Adrenal gland (tissue), 19 donors: ENCODE data around the gene VSTM2A. TPM values are rescaled to one million over a fixed set of nuclear protein-coding genes. Genes with fewer than 3 reads are reported as not detected.
A peak's percentile ranks its signal among the peaks of the same experiment; 100 is the strongest.
"Not testable (repeated sequence)": the region's sequence is repeated elsewhere in the genome, so short reads cannot be mapped to it uniquely, and the experiment has no call there.

Experiments used
- DNase-seq, 7 donors: peaks; one replicate each; pipeline ENCODE4 v3.0.0-alpha.2; 2019 to 2020
- H3K27ac ChIP-seq, 5 donors: fragments of 200-600 bp; sonication (generic) in 4 of 5; 1 replicate in 3 of 5; 2 replicates in 2 of 5; pipeline versions ENCODE4 v1.5.1 to v1.8.0; 2016 to 2020; ENCODE audit warnings: mild to moderate bottlenecking in 1 of 5
- H3K27me3 ChIP-seq: fragments of 200-600 bp; 2 replicates; pipeline ENCODE4 v1.8.0; 2021
- H3K36me3 ChIP-seq, 2 donors: fragments of 200-600 bp; replicated peaks in 1 of 2; 1 replicate in 1 of 2; 2 replicates in 1 of 2; pipeline versions ENCODE4 v1.5.1 to v1.8.0; 2018 to 2022
- H3K4me1 ChIP-seq, 2 donors: fragments of 200-600 bp; replicated peaks in 1 of 2; 1 replicate in 1 of 2; 2 replicates in 1 of 2; pipeline versions ENCODE4 v1.5.1 to v1.8.0; 2018 to 2021
- H3K4me3 ChIP-seq, 4 donors: fragments of 200-600 bp; sonication (generic) in 3 of 4; one replicate each; pipeline ENCODE4 v1.5.1; 2016 to 2018
- H3K9me3 ChIP-seq, 3 donors: fragments of 200-600 bp; sonication (generic) in 1 of 3; replicated peaks in 1 of 3; 1 replicate in 2 of 3; 2 replicates in 1 of 3; pipeline versions ENCODE4 v1.5.1 to v1.8.0; 2016 to 2021
- POLR2A ChIP-seq, 2 donors: fragments of 450-650 bp; IDR thresholded peaks; one replicate each; pipeline ENCODE4 v1.6.1; 2017; ENCODE audit warnings: antibody characterized with exemption in 2 of 2, mild to moderate bottlenecking in 2 of 2, moderate library complexity in 1 of 2
- WGBS, 4 donors: extraction: QIAGEN DNeasy Blood & Tissue Kit in 2 of 4; methylation state at CpG; one replicate each; pipeline versions ENCODE4 v1.1.5 to v1.1.7; 2013 to 2017; 5-methylcytosine and 5-hydroxymethylcytosine counted together
- intact Hi-C, 2 donors: fragments of 100-400 bp; cut with DNase I; formaldehyde crosslinking; loops; one replicate each; pipeline versions ENCODE4 v1.14.1 to v1.15.0; 2022 to 2023
- long read RNA-seq, 10 donors: library from polyadenylated mRNA in 3 of 10; unstranded in 2 of 10; stranded (forward) in 1 of 10; transcript quantifications; one replicate each; pipeline ENCODE4 v2.0.0 and lab custom pipeline, GENCODE V29; 2021 to 2026
- polyA plus RNA-seq, 3 donors: library from polyadenylated mRNA; stranded (reverse); fragments of 200-250 nt in 2 of 3; fragments of 350-450 nt in 1 of 3; fragmentation: Illumina TruSeq in 1 of 3; extraction: RNeasy Lipid Tissue Mini Kit (QIAGEN cat#74804) in 1 of 3; gene quantifications; one replicate each; pipeline ENCODE4 v1.2.3, GENCODE V29; 2013 to 2014
- total RNA-seq, 9 donors: library from RNA; depleted of rRNA in 4 of 9; stranded (reverse); fragments of >200 nt in 4 of 9; fragments of 120-200 nt in 1 of 9; fragmentation: NEBNext Ultra II Directional in 1 of 9; extraction: Animal tissue kit (Norgen Biotek cat#: 25700) in 1 of 9; gene quantifications; one replicate each; pipeline versions ENCODE4 v1.1.0 to v1.2.4, GENCODE V29; 2013 to 2023
- TF ChIP-seq, protein P1 (sequence below), 6 experiments: fragments of 450-650 bp in 4 of 6; fragments of 200-600 bp in 2 of 6; sonication (generic) in 1 of 6; IDR thresholded peaks; 1 replicate in 5 of 6; 2 replicates in 1 of 6; pipeline versions ENCODE4 v1.5.1 to v1.8.0; 2016 to 2021; ENCODE audit warnings: antibody characterized with exemption in 6 of 6, mild to moderate bottlenecking in 2 of 6, moderate library complexity in 1 of 6
- donor health status: healthy with polysubstance abuse.
- donor health status: Bipolar disorder and iron deficiency.
- donor health status: DM: yes; HTN: yes; CAD: no.
- donor health status: DM: no; HTN: no; CAD: no.
- donor health status: DM: no; HTN: no; CAD: no.
- donor health status: DM: yes; HTN: yes; CAD: no.

The VSTM2A gene, protein sequence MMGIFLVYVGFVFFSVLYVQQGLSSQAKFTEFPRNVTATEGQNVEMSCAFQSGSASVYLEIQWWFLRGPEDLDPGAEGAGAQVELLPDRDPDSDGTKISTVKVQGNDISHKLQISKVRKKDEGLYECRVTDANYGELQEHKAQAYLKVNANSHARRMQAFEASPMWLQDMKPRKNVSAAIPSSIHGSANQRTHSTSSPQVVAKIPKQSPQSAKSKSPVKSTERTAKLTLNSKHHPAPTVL
- total RNA-seq (10 to 100 TPM in 2 of 9 donors, 1 to 10 TPM in 2, under 1 TPM in 2, not detected in 3; 0.52 to 16.7 (median 7.6) TPM), polyA plus RNA-seq (1 to 10 TPM; 1.5 to 7.9 (median 6.9) TPM)
- long read RNA-seq, donor 1 = 0 reads
- long read RNA-seq, donor 2, partial matches to known transcripts = 0 of 1 reads
- long read RNA-seq, donor 2, other reads (novel, unspliced or antisense) = 0 of 1 reads
- long read RNA-seq, donor 3, partial matches to known transcripts = 0 of 1 reads
- long read RNA-seq, donor 3, other reads (novel, unspliced or antisense) = 0 of 1 reads
- long read RNA-seq, donor 4 = 0 reads
- long read RNA-seq, donor 5 = 0 reads
- long read RNA-seq, donor 6, partial matches to known transcripts = 0 of 4 reads
- long read RNA-seq, donor 6, other reads (novel, unspliced or antisense) = 0 of 4 reads
- long read RNA-seq, donor 7, partial matches to known transcripts = 0 of 1 reads
- long read RNA-seq, donor 7, other reads (novel, unspliced or antisense) = 0 of 1 reads
- long read RNA-seq, donor 8 = 0 reads
- long read RNA-seq, donor 9 = 0 reads
- long read RNA-seq, donor 10, partial matches to known transcripts = 0 of 3 reads
- long read RNA-seq, donor 10, other reads (novel, unspliced or antisense) = 0 of 3 reads

DNA sequence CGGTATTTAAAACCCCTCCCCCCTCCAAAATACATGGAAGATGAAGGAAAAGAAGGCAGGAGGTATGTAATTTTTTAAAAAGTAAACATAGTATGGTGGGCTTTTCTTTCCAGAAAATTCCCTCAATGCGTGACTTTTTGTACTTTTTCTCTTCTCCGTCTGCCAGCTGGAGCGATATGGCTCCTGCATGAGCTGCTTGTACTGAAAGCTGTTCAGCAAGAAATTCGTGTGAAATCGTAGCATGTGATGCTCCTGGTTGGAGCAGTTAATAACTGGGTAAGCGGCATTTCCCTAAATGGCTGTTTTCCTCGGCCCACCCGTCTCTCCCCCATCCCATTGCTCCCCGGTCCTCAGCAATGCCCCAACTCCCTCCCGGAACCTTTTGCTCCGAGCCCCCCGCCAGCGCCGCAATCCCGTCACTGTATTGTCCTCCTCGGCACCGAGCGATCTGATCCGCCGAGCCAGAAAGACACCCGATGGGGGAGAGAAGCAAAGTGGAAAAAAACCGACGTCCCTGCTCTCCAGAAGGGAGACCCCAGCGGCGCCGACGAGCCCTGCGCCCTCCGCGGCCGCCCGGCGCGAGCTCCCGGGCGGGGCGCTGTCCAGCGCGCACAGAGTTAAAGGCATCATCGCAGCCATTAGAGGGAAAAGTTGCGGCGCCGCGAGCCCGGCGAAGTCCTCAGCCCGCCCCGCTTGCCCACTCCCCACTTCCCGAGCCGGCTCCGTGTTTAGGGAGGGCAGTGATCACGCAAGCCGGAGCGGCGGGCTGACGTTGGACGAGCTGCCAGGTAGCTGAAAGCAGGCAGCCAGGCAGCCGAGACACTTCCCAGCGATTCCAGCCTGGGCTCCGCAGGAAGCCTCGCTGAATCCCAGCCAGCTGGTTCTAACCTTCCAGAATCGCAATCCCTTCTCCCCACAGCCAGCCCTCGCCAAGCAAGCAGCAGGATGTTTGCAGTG, at the start of gene VSTM2A:
Gene VSTM2A (plus strand): TSS at position 707 of the 957 bp plus-strand sequence. CDS start 356 bp downstream, outside the sequence.
- peak in 1 of 7 donors; percentile 70 for DNase-seq
- TF ChIP-seq POLR2A (IDR thresholded peaks at IDR 0.05) = no peak
- TF ChIP-seq, protein P1, sequence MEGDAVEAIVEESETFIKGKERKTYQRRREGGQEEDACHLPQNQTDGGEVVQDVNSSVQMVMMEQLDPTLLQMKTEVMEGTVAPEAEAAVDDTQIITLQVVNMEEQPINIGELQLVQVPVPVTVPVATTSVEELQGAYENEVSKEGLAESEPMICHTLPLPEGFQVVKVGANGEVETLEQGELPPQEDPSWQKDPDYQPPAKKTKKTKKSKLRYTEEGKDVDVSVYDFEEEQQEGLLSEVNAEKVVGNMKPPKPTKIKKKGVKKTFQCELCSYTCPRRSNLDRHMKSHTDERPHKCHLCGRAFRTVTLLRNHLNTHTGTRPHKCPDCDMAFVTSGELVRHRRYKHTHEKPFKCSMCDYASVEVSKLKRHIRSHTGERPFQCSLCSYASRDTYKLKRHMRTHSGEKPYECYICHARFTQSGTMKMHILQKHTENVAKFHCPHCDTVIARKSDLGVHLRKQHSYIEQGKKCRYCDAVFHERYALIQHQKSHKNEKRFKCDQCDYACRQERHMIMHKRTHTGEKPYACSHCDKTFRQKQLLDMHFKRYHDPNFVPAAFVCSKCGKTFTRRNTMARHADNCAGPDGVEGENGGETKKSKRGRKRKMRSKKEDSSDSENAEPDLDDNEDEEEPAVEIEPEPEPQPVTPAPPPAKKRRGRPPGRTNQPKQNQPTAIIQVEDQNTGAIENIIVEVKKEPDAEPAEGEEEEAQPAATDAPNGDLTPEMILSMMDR (IDR thresholded peaks at IDR 0.05) = no peak
- H3K27me3 ChIP-seq = peaks cover 13% of the 10 kb centered on the region

DNA sequence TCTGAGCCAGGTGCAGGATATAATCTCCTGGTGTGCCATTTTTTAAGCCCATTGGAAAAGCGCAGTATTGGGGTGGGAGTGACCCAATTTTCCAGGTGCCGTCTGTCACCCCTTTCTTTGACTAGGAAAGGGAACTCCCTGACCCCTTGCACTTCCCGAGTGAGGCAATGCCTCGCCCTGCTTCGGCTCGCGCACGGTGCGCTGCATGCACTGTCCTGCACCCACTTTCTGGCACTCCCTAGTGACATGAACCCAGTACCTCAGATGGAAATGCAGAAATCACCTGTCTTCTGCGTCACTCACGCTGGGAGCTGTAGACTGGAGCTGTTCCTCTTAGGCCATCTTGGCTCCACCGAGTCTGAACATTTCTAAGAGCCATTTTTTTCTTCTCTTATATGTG, 37.6 kb upstream of the VSTM2A start:
- H3K36me3 ChIP-seq, H3K4me1 ChIP-seq, H3K9me3 ChIP-seq, H3K27ac ChIP-seq, DNase-seq, H3K4me3 ChIP-seq, intact Hi-C loops, H3K27me3 ChIP-seq: not testable (repeated sequence)
- 72 to 86% (median 82%) methylated on average over 5 to 11 of the region's 12 CpGs for WGBS, 4 donors

More for the DNA sequence above, at the start of gene VSTM2A:
- H3K9me3 ChIP-seq = no peaks in the 10 kb centered on the region
- H3K4me1 ChIP-seq = peaks cover 4 to 5% of the 10 kb centered on the region in 2 donors
- WGBS, 4 donors = 2 to 4% (median 3%) methylated on average over 30 to 64 of the region's 64 CpGs
- intact Hi-C loops = no loop called here
- H3K27ac ChIP-seq = peak within 1 kb of the TSS in 1 of 5 donors; percentile 52
- H3K4me3 ChIP-seq = peak within 1 kb of the TSS in 1 of 4 donors; percentile 30
- no peaks in the 10 kb centered on the region for H3K36me3 ChIP-seq

DNA sequence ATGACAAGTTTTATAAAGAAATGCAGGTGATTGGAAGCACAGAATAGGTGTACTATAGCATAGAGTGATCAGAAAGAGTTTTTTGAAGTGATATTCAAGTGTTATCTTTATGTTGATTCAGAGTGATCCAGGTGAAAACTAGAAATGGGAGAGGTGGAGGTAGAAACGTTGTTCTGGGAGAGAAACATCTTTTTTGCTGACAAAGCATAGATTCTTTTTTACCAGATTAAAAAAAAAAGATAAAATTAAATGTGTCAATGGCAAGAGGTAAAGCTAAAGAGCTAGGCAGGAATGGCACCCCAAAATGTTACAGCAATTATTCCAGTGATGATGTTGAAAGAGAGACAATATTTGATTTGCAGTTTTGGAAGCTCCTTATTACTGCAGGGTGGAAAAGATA, 12.6 kb upstream of the VSTM2A start:
- no peaks in the 10 kb centered on the region for H3K4me1 ChIP-seq
- H3K36me3 ChIP-seq = no peaks in the 10 kb centered on the region
- no peak overlapping the region for H3K4me3 ChIP-seq
- WGBS, 4 donors = 21 to 48% (median 32%) methylated on average over 1 of the region's 1 CpG
- TF ChIP-seq, protein P1 (IDR thresholded peaks at IDR 0.05) = no peak
- no peak for TF ChIP-seq POLR2A (IDR thresholded peaks at IDR 0.05)
- no peaks in the 10 kb centered on the region for H3K9me3 ChIP-seq
- H3K27ac ChIP-seq = no peak overlapping the region
- no peak for DNase-seq
- H3K27me3 ChIP-seq = no peaks in the 10 kb centered on the region
- intact Hi-C loops = no loop called here

DNA sequence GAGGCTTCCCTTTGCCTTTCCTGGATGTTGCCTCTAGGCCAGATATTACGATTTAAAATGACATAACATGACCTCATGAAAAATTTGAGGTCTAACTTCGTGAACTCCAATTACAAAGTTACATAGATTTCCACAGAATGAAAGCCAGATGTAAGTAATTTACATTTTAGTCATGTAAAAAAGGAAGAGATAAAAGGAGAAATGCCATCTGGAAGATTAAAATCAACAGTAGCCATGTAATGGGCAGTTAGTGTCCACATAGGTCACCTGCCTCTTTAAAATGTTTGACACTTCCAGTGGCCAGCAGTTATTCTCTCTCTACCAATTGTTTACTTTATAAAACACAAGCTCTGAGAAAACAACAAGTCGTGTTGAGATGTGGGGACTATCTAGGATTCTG, 4.1 kb upstream of the VSTM2A start:
- H3K4me3 ChIP-seq = no peak overlapping the region
- no peaks in the 10 kb centered on the region for H3K9me3 ChIP-seq
- no peak overlapping the region for H3K27ac ChIP-seq
- WGBS, 4 donors = 36 to 54% (median 38%) methylated on average over 3 of the region's 3 CpGs
- peaks cover 4 to 5% of the 10 kb centered on the region in 2 donors for H3K4me1 ChIP-seq
- no peaks in the 10 kb centered on the region for H3K36me3 ChIP-seq
- no peak for DNase-seq
- TF ChIP-seq, protein P1 (IDR thresholded peaks at IDR 0.05) = no peak
- no peak for TF ChIP-seq POLR2A (IDR thresholded peaks at IDR 0.05)
- peaks cover 7% of the 10 kb centered on the region for H3K27me3 ChIP-seq
- intact Hi-C loops = no loop called here
